Mammary epithelial cell (primary cell): ENCODE data around the gene MUC3A.

Experiments used
- EZH2 ChIP-seq: IDR thresholded peaks from 2 replicates; pipeline ENCODE4 v1.6.1; 2012; ENCODE audit warnings: low read length, inconsistent platforms, borderline replicate concordance
- TF ChIP-seq, protein P1 (sequence below), 2 donors: IDR thresholded peaks in 1 of 2; conservative IDR thresholded peaks in 1 of 2; 2 replicates each; pipeline ENCODE4 v1.5.1; 2011 to 2012; ENCODE audit warnings: inconsistent platforms in 2 of 2, low read length in 2 of 2, mild to moderate bottlenecking in 2 of 2, control low read depth in 1 of 2, low read depth in 1 of 2; ENCODE audit not compliant: insufficient read depth in 1 of 2; ENCODE audit errors: extremely low read depth in 1 of 2

DNA sequence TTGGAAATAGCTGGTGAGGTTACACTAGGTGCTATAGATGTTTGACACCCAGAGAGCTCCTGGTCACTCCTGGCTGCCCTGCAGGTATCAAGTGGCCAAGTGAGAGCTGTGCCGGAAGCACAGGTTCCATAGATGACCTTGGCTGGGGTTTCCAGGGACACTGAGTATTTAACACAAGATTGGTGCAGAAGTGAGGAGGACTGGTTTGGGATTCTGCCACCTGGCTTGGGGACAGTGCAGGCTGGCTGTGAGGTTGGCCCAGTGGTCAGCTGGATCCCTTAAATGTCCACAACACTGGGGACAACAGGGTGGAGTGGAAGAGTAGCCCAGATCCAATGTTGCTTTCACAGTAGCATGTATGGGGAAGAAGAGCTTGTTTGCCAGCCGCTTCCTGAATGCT lies 48.4 kb upstream of the MUC3A start:
- TF ChIP-seq, protein P1, sequence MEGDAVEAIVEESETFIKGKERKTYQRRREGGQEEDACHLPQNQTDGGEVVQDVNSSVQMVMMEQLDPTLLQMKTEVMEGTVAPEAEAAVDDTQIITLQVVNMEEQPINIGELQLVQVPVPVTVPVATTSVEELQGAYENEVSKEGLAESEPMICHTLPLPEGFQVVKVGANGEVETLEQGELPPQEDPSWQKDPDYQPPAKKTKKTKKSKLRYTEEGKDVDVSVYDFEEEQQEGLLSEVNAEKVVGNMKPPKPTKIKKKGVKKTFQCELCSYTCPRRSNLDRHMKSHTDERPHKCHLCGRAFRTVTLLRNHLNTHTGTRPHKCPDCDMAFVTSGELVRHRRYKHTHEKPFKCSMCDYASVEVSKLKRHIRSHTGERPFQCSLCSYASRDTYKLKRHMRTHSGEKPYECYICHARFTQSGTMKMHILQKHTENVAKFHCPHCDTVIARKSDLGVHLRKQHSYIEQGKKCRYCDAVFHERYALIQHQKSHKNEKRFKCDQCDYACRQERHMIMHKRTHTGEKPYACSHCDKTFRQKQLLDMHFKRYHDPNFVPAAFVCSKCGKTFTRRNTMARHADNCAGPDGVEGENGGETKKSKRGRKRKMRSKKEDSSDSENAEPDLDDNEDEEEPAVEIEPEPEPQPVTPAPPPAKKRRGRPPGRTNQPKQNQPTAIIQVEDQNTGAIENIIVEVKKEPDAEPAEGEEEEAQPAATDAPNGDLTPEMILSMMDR (conservative IDR thresholded peaks at IDR 0.05 in 1 of 2, IDR thresholded peaks at IDR 0.05 in 1 of 2; ENCODE audit: extremely low read depth in 1 of 2, insufficient read depth in 1 of 2, low read depth in 1 of 2, low read length in 2 of 2) = no peak
- no peak for TF ChIP-seq EZH2
